ENCODE data around the gene WT1.
A peak's percentile ranks its signal among the peaks of the same experiment; 100 is the strongest.

WT1 gene

GRCh38 chr11:32396331-32396730, 39.0 kb downstream of the WT1 start:
- H3K36me3 ChIP-seq (ENCODE audit: control insufficient read depth, low read length), result no peaks in the 10 kb centered on the region
- no peaks in the 10 kb centered on the region; the same call in 1 of the 2 replicates for H3K4me1 ChIP-seq (ENCODE audit: control insufficient read depth, low read length)
- TF ChIP-seq EZH2phosphoT487 (IDR thresholded peaks at IDR 0.05; ENCODE audit: borderline replicate concordance, low read length) (no peak), CTCF (IDR thresholded peaks at IDR 0.05; ENCODE audit: low read depth, low read length, poor library complexity, severe bottlenecking) (no peak)
- no peaks in the 10 kb centered on the region for H3K9me2 ChIP-seq (replicated peaks; ENCODE audit: control insufficient read depth, low read length)
- no peaks in the 10 kb centered on the region for H3K9me3 ChIP-seq (ENCODE audit: control insufficient read depth, insufficient read depth, low read length)
- no peak overlapping the region for H3K4me3 ChIP-seq (ENCODE audit: low read length)
- no peaks in the 10 kb centered on the region for H4K20me1 ChIP-seq (ENCODE audit: control insufficient read depth, insufficient read depth, low read depth, low read length)
- H3K79me2 ChIP-seq (ENCODE audit: control insufficient read depth, low read length), result no peaks in the 10 kb centered on the region
- H3K4me2 ChIP-seq (ENCODE audit: low read length), result 0 out of 2 replicates have a peak overlapping the region, but pooled peaks have one; percentile 5
- H3K27ac ChIP-seq (ENCODE audit: low read depth, low read length), result no peak overlapping the region
- H3F3A ChIP-seq (ENCODE audit: control insufficient read depth, insufficient read depth), result no peaks in the 10 kb centered on the region
- H3K27me3 ChIP-seq (ENCODE audit: control insufficient read depth, low read length), result peaks cover 7% of the 10 kb centered on the region

GRCh38 chr11:32395127-32395526, 40.2 kb downstream of the WT1 start:
- no peak for TF ChIP-seq CTCF (IDR thresholded peaks at IDR 0.05; ENCODE audit: low read depth, low read length, poor library complexity, severe bottlenecking)
- TF ChIP-seq EZH2phosphoT487 (IDR thresholded peaks at IDR 0.05; ENCODE audit: borderline replicate concordance, low read length), result no peak

GRCh38 chr11:32392840-32393239, 42.5 kb downstream of the WT1 start:
- Histone ChIP-seq H3K4me2 (ENCODE audit: low read length) (no peak overlapping the region), H3K79me2 (ENCODE audit: control insufficient read depth, low read length) (no peaks in the 10 kb centered on the region), H3K9me3 (ENCODE audit: control insufficient read depth, insufficient read depth, low read length) (no peaks in the 10 kb centered on the region), H3K9me2 (replicated peaks; ENCODE audit: control insufficient read depth, low read length) (no peaks in the 10 kb centered on the region), H3K36me3 (ENCODE audit: control insufficient read depth, low read length) (no peaks in the 10 kb centered on the region), H3K27me3 (ENCODE audit: control insufficient read depth, low read length) (peaks cover 14% of the 10 kb centered on the region), H3F3A (ENCODE audit: control insufficient read depth, insufficient read depth) (no peaks in the 10 kb centered on the region), H3K4me1 (ENCODE audit: control insufficient read depth, low read length) (no peaks in the 10 kb centered on the region; the same call in 1 of the 2 replicates), H3K4me3 (ENCODE audit: low read length) (no peak overlapping the region), H4K20me1 (ENCODE audit: control insufficient read depth, insufficient read depth, low read depth, low read length) (no peaks in the 10 kb centered on the region), H3K27ac (ENCODE audit: low read depth, low read length) (no peak overlapping the region)
- TF ChIP-seq CTCF (IDR thresholded peaks at IDR 0.05; ENCODE audit: low read depth, low read length, poor library complexity, severe bottlenecking), result no peak
- no peak for TF ChIP-seq EZH2phosphoT487 (IDR thresholded peaks at IDR 0.05; ENCODE audit: borderline replicate concordance, low read length)

More at GRCh38 chr11:32395127-32395526, 40.2 kb downstream of the WT1 start:
- H3K36me3 ChIP-seq (ENCODE audit: control insufficient read depth, low read length), result no peaks in the 10 kb centered on the region
- H3K27me3 ChIP-seq (ENCODE audit: control insufficient read depth, low read length), result peaks cover 7% of the 10 kb centered on the region
- no peak overlapping the region for H3K4me2 ChIP-seq (ENCODE audit: low read length)
- no peaks in the 10 kb centered on the region for H3K9me2 ChIP-seq (replicated peaks; ENCODE audit: control insufficient read depth, low read length)
- no peak overlapping the region for H3K4me3 ChIP-seq (ENCODE audit: low read length)
- H3K27ac ChIP-seq (ENCODE audit: low read depth, low read length), result no peak overlapping the region
- no peaks in the 10 kb centered on the region for H3K79me2 ChIP-seq (ENCODE audit: control insufficient read depth, low read length)
- no peaks in the 10 kb centered on the region for H3F3A ChIP-seq (ENCODE audit: control insufficient read depth, insufficient read depth)
- no peaks in the 10 kb centered on the region; the same call in 1 of the 2 replicates for H3K4me1 ChIP-seq (ENCODE audit: control insufficient read depth, low read length)
- H3K9me3 ChIP-seq (ENCODE audit: control insufficient read depth, insufficient read depth, low read length), result no peaks in the 10 kb centered on the region
- H4K20me1 ChIP-seq (ENCODE audit: control insufficient read depth, insufficient read depth, low read depth, low read length), result no peaks in the 10 kb centered on the region

Measured in DOHH2 (cell line).